Left renal cortex interstitium (tissue), 4 donors: ENCODE results near the gene PNPLA7. TPM values are rescaled to one million over a fixed set of nuclear protein-coding genes. Genes with fewer than 3 reads are reported as not detected.
"Not testable (repeated sequence)": the region's sequence is repeated elsewhere in the genome, so short reads cannot be mapped to it uniquely, and the experiment has no call there.

ENCODE experiments used
- DNase-seq, 4 donors: peaks; one replicate each; pipeline ENCODE4 v3.0.0-alpha.2; 2013; ENCODE audit warnings: low read depth in 4 of 4, low spot score in 2 of 4, missing footprints in 1 of 4
- polyA plus RNA-seq, 4 donors: library from polyadenylated mRNA; unstranded; fragments of 120-200 nt; gene quantifications; one replicate each; pipeline ENCODE4 v1.2.1, GENCODE V29; 2013; ENCODE audit not compliant: insufficient read length in 4 of 4

Gene PNPLA7
- polyA plus RNA-seq: 1 to 10 TPM; 1.4 to 3.9 (median 2.7) TPM

DNA sequence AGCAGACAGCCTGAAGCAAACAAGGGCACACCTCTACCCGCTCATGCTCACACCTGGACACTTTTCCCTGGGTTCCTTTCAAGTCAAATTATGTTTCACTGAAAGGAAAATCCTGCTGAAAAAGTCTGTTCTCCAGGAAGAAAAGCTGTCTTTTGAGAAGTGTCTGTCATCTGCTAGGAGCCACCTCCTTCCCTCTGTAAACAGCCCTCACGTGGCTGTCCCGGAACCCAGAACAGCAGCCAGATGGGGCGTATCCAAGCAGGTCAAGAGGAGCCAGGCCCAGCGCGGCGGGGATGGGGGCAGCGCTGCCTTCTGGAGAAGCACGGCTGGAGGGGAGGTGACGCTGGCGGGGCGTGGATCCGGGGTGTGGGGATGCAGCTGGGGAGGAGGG, at the start of gene PNPLA7:
Gene PNPLA7, minus strand, starts transcription at position 172 of the 391 bp plus-strand sequence. CDS start 205 bp downstream, outside the sequence.
- peak in 2 of 4 donors; percentile 74 to 82 for DNase-seq

DNA sequence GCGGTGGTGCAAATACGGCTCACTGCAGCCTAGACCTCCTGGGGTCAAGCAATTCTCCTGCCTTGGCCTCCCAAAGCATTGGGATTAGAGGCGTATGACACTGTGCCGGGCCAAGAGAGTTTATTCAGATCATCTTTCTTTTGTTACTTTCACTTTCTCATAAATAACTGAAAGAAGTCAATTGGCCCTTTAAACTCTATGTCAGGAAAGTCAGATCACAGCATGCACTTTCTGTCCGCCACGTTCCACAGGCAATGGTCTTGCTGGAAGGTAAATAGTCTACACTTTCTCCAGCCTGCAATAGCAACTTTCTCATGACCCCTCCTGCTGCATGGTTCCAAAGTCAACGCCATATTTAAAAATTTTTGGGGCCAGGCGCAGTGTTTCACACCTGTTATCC, 48.7 kb upstream of the PNPLA7 start:
- DNase-seq: no peak

DNA sequence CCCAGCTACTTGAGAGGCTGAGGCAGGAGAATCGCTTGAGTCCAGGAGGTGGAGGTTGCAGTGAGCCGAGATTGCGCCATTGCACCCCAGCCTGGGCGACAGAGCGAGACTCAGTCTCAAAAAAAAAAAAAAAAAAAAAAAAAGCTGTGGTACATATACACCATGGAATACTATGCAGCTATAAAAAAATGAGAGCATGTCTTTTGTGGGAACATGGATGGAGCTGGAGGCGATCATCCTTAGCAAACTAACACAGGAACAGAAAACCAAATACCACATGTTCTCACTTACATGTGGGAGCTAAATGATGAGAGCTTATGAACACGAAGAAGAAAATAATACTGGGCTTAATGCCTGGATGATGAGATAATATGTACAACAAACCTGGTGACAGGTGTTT, 46.4 kb upstream of the PNPLA7 start:
- DNase-seq: not testable (repeated sequence)

DNA sequence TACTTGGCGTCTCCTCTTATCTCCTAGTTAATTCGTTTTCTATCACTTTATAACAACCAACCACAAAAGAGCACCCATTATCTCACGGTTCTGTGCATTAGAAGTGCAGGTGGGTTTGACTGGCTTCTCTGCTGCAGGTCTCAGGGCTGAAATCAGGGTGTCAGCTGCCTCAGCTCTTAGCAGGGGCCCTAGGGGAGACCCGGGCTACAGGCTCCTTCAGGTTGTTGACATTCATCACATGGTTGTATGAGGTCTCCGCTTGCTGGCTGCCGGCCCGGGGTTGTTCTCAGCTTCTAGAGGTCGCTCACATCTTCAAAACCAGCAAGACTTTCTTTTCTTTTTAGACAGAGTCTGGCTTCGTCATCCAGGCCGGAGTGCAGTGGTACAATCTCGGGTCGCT, 43.0 kb upstream of the PNPLA7 start:
- no peak for DNase-seq

DNA sequence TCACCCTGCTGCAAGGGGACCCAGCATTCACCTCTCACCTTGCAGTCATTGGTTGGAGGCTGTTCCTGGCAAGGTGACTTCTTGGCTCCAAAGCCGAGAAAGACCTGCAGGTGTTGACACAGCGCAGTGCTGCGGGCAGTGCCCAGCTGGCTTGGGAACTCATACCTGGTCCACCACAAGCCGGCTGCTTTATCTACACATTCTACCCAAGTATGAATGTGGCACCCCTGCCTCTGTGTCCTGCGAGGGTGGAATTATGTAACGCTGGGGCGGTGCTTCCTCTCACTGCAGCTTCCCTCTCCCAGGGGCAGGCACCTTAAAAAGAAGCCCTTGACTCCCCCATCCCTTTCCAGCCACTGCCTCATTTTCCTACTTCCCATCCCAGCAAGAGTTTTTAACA, 42.6 kb upstream of the PNPLA7 start:
- DNase-seq: no peak

DNA sequence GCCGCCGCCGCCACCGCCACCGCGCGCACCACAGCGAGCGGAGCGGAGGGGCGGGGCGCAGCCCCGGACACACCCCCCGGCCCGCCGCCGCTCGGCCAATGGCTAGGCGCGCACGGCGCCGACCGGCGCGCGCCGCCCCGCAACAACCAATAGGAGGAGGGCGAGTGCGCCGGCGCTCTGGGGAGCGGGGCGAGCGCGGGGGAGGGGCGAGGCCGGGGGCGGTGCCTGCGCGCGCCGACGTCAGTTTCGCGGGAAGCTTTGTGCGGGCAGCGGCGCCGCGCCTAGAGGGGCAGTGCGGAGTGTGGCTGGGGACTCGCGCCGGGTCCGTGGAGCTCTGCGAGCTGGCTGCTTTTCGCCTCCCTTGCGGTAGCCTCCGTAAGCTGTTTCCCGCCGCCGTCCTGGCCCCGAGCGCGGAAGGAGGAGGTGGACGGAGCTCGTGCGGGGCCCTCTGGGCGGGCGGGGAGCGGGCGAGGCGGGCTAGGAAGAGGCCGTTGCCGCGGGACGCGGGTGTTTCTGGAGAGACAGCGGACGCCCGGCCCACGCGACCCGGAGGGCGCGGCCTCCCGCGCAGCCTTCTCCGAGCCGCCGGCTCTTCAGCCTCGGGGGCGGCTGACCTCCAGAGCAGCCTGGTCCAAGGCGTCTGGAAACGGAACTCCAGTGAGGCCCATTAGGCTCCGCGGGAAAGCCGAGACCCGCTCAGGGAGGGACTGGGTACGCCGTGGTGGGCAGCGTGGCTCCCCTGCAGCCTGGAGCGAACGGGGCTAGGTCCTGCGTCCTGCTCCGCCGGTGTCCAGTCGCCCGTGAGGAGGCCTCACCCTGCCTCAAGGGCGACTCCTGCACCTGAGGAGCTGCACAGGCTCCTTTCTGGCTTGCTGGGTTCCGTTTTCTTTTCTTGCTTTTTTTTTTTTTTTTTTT, 40.5 kb upstream of the PNPLA7 start, which contains the start of gene ZMYND19:
Gene ZMYND19, minus strand, starts transcription at position 44 of the 915 bp plus-strand sequence. CDS start 249 bp downstream, outside the sequence.
- DNase-seq: peak; percentile 62 to 83 (median 74)

DNA sequence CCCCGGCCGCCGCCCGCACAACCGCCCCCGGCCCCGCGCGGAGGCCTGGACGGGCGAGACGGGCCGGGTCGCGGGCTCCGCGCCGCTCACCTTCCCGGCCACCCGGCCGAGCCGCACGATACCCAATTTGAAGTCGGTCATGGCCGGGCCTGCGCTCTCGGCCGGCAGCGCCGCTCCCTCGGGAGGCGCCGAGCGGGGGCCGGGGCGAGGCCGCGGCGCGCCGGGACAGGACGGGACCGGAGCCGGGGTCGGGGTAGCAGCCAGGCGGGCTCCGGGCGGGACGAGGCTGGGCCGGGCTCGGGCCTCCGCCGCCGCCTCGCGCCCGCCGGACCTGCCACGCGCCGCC, 39.9 kb upstream of the PNPLA7 start:
- no peak for DNase-seq

DNA sequence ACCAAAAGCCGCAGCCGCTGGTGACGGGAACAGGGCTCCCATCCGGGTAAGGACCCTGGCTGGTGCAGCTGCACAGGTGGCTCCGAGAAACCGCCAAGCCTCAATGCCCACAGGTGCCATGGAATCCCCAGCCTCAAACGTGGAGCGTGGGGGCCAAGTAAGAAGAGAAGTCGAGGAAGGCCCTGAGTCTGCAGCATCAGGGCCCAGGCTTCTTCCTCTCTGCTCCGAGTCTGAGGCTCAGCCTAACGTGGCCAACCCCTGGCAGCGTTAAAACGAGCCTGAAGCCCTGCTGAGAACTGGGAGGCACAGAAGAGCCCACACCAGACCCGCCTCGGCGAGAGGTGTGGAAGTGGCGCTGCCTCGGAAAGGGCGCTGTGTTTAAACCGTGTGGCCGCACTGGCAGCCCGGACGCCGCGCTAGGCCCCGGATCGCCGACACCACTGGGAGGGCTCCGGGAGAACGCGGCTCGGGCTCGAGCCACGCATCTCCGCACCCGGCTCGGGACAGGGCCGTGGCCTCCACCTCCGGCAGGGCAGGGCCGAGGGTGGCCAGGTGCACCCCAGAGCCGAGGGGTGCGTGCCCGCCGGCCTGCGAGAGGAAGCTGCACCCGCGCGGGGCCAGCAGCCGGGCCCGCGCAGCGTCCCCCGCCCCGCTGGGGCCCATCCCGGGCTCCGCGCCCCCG, 39.4 kb upstream of the PNPLA7 start:
- DNase-seq: no peak

DNA sequence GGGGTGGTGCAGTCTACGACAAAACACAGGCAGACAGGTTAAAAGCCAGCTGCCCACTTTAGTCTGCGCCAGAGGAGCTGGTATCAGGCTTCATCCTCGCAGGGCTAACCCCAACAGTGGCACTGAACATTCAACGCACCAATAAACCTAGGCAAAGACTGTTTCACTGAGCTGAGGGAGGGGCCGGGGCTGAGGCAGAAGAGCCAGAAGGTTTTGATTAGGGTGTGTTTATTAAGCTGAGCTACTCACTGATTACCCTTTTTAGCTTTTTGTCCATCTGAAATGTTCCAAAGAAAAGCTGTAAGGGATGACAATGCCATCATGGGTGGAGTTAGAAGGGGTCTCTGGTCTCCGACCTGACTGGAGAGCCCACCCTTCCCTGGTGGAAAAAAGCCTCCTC, 38.7 kb upstream of the PNPLA7 start:
- no peak for DNase-seq

DNA sequence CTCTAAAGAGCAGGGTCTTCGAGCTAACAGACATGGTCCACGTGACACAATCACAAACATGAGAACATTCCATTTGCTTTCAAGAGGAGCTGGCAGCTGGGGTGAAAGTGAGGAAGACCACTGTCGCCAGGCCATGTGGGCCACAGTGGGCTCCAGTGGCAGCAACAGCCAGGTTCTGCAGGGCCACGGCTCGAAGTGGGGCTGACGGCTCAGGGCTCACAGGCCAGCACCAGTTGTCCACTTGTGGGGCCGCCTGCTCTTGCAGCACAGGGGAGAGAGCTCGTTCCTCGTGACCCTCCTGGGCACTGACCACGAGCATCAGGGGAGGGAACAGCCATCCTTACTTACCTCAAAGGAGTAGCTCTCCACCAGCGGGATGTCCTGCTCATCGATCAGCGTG, 38.1 kb upstream of the PNPLA7 start:
- DNase-seq: no peak

DNA sequence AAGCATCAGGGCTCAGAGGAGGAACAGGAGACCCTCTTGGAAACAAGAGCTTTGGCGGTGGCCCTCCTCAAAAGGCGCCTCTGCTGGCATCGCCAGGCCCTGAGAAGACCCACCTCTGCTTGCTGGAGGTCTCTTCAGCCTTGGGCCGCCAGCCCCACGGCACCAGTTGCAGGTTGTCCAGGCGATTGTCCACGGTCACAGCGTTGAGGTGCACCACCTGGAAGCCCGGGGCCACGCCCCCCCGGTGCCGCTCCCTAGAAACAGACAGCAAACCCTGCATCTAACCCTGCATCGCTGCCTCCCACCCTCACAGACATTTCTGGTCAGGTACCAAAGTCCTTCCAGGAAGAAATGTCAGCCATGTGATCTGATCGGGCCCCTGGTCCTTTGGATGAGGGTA, 36.7 kb upstream of the PNPLA7 start:
- DNase-seq: no peak

DNA sequence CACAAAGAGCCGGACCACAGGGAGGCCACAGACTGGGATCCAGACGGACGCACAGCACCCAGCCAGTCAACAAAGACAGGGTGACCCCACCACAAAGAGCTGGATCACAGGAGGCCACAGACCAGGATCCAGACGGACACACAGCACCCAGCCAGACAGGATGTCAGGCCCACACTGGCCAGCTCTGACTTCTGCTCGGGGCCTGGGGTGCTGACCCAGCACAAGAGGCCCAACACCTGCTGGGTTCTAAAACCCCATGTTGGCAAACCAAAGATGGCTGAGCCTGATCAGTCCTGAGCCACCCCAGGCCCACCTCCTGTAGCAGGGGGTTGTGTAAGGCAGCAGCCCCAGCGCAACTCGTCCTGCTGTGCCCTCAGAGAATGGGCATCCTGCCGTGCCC, 33.8 kb upstream of the PNPLA7 start:
- DNase-seq: no peak

DNA sequence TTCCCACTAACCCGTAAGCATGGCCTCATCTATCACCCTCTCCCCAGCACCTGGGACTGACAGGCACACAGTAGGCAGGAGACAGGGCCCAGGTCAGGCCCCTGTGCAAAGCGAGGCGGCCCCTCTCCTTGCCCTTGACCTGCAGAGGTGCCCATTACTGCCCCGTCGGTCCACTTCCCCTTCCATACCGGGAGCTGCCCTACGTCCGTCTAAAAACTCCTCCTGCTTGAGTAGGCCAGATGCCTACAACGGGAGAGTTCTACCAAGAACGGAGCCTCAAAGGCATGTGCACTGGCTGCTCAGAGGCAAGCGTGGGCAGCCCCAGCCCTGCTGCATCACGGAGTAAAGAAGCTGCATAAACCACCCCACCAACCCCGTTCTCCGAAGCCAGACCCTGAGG, 33.1 kb upstream of the PNPLA7 start:
- no peak for DNase-seq

DNA sequence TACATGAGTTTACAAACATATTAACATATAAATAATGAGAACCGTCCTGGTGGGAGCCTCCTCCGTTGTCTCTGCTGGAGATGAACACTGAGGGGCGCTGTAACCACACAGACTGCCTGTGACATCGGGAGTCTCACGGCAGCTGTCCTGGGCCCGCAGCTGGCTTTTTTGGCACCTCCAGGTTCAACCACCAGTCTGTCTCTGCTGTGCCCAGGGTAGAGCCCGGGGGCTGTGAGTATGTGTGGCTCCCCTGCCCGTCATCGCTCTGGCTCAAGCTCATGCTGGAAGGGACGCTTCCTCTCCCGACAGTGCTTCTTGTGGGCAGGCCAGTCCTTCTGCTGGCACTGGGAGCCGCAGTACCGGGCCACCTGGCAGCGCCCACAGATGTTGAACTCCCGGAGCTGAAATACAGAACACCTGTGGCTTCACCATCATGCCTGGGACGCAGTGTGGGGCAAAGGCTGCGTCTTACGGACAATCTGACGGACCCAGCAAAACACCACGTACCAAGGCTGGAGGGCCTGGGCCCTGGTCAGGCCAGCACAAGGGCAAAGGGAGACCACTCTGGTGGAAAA, 32.2 kb upstream of the PNPLA7 start:
- no peak for DNase-seq

DNA sequence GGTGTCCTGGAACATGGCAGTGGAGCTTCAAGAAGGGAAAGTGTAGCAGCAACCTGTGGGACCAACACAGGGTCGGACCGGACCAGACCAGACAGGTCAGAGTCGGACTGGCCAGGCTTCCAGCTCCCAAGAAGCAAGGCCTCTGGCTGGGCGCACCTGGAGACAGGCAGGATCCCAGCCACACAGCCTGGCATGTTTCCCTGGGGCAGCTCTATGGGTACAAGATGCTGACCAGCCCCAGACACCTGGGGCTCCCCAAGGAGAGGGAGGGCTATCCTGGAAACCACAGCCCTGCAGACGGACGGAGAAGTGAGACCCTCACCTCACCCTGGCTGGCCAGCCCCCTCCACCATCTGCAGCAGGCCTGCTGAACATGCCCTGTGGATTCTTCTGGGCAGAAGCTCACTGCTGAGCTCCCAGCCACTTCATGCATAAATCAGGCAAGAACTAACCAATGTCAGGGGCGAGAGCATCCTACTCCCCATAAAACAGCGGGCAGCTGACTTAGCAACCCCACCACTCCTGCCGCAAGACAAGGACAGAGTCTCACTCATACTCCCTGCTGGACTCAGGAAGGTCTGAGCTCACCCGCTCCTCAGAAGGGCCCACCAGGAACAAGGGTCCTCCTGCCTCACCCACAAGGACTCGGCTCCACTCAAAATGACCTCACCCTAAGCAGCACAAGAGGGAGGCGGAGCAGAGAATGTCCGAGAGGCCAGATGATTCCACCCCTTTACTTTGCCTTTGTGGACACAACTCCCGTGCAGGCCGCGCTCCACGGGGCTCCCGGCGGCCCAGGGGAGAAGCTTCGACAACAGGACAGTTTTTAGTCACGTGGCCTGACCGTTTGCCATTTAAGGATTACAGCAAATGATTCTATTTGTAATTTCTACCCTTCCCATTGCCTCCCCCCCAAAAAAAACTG, 31.4 kb upstream of the PNPLA7 start:
- no peak for DNase-seq

DNA sequence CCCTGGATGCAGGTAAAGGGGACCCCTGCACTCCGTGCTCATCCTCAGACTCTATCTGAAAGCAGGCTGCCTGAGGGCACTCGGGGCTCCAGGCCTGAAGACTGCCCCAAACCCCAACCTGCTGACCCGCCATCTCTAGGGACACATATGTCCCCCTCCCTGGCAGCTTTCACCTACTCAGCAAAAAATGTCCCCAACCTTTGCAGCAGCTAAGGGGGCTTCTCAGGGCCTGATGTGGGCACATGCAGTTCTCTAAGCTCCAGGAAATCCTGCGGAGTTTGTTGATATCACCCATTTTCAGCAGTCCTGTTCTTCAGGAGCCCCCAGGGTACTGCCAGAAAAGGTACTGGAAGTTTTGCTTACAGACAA, 30.7 kb upstream of the PNPLA7 start:
- DNase-seq: no peak

DNA sequence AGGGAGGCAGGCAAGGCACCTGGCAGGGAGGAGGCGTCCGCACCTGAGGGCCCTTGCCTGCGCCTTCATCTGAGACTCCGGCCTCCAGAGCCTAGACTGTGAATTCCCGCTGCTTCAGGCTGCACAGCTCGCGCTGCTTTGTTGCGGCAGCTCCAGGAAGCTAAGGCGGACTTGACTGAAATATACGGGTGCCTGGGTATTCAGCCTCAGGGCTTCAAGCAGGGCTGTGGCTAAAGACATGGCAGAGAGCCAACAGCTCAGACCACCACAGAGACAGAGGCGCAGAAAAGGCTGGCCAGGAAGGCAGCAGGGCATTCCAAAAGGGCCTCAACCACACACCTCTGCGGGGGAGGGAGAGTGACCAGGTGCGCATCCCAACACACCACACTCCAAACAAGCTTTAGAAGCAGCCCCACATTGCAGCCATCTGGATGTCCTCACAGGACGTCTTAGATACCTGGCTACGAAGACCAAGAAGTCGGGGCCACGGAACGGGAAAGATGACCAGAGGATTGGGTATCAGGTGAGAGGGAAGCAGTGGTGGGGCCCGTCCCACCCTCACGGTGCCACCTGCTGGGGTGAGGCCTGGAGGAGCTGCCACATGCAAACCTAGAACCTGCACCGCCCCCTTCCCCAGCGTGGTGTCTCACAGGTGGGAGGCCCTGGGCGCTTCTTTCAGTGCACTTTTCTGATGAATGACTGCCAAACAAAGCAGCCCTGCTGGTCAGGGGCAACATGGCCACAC, 30.2 kb upstream of the PNPLA7 start:
- no peak for DNase-seq

DNA sequence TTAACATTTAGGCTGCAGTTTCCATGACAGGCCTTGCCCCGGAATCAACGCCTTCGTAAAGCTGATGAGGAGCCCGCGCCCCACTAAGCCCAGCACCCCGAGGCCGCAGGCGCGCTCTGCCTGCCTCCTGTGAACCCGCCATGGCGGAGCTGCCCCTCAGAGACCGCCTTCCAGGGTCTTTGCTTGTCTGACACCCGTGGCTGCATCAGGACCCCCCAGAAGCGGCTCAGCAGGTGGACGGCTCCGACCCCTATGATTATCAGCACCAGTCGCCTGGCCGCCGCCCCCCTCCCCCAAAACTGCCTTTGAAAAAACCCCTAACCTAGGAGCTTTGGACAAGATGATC, 29.0 kb upstream of the PNPLA7 start:
- no peak for DNase-seq

DNA sequence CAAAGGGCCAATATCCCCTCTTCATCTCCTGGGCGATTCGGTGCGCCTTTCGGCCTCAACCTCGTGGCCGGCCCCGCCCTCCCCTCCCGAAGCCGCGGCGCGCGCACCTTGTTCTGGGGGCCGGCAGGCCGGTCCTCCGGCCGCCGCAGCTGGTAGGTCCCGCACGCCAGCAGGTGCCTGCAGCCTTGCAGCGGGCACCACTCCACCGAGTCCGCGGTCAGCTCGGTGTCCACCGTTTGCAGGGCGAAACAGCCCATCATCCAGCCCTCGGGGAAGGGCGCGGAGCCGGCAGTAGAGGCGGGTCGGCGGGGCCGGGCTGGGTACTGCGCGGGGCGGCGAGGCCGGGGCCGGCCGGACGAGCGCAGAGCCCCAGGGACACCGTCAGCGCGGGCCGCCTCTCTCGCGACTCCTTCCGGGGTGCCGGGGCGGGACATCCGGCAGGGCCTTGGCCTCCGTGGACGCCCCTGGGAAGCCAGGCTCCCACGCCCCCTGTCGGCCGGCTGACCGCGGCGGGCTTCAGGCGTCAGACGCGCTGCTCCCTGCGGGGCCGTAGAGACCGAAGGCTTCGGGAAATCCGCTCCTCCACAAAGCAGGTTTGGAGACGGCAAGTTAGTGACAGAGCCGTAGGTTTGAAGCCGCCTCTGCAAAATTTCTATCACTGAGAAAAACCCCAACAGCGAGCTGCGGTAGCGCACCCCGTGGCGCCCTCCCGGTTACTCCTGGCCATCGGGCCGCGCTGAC, 28.5 kb upstream of the PNPLA7 start, which contains the start of gene DPH7:
Gene DPH7, minus strand, starts transcription at position 408 of the 741 bp plus-strand sequence. Its CDS starts 148 bp downstream, at position 260.
- DNase-seq: peak; percentile 63 to 91 (median 83)
